Dendritic cell treated with granulocyte-macrophage colony-stimulating factor and Interleukin-4, amounts not matched to agents 40 ng/mL and 50 ng/mL, for 4 days (primary cell): Measurements from ENCODE around the gene KLK6.
"Not testable (repeated sequence)": the region's sequence is repeated elsewhere in the genome, so short reads cannot be mapped to it uniquely, and the experiment has no call there.

Source experiments
- H3K27ac Mint-ChIP-seq: one replicate; pipeline ENCODE4 v1.8.0; 2022; ENCODE audit warnings: mild to moderate bottlenecking, mixed read lengths
- H3K27me3 Mint-ChIP-seq: one replicate; pipeline ENCODE4 v1.8.0; 2022; ENCODE audit warnings: mild to moderate bottlenecking, mixed read lengths
- H3K36me3 Mint-ChIP-seq: one replicate; pipeline ENCODE4 v1.8.0; 2022; ENCODE audit warnings: low read depth, mixed read lengths
- H3K4me1 Mint-ChIP-seq: one replicate; pipeline ENCODE4 v1.8.0; 2022; ENCODE audit warnings: low read depth, mixed read lengths
- H3K4me3 Mint-ChIP-seq: one replicate; pipeline ENCODE4 v1.8.0; 2022; ENCODE audit warnings: mild to moderate bottlenecking, moderate library complexity, mixed read lengths
- H3K9me3 Mint-ChIP-seq: one replicate; pipeline ENCODE4 v1.8.0; 2022; ENCODE audit warnings: mixed read lengths
- intact Hi-C: fragments of 100-400 bp; cut with micrococcal nuclease; formaldehyde crosslinking; loops from one replicate; pipeline ENCODE4 v1.15.0; 2022

KLK6 gene

GRCh38 chr19:51002542-51003311 is 33.3 kb upstream of the KLK6 start:
- H3K4me3 Mint-ChIP-seq = no peak overlapping the region
- H3K27ac Mint-ChIP-seq = no peak overlapping the region

DNA sequence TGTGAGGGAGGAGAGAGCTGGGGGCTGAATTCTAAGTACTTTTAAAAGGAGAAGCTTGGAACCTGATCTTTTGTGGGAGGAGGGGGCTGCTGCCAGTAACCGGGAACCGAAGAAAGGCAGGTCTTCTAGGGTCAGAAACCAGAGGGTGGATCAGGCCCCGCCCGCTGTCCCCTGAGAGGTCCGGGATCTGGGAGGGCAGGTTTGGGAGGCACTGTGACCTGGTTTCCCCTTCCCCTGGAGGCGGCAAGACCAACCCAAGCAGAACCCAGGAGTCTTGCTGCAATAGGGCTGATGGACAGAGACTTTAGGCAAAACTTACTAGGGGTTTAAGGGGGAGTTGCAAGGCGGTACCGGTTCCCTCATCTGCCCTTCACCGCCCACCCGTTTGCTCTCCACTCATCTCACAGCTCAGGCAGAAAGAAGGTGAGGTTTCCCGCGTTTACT is 32.7 kb upstream of the KLK6 start:
- intact Hi-C loops = no loop called here
- no peaks in the 10 kb centered on the region for H3K9me3 Mint-ChIP-seq
- H3K4me1 Mint-ChIP-seq = no peaks in the 10 kb centered on the region
- no peak overlapping the region for H3K4me3 Mint-ChIP-seq
- no peaks in the 10 kb centered on the region for H3K36me3 Mint-ChIP-seq
- peaks cover 44% of the 10 kb centered on the region for H3K27me3 Mint-ChIP-seq
- H3K27ac Mint-ChIP-seq = no peak overlapping the region

More at GRCh38 chr19:51002542-51003311, 33.3 kb upstream of the KLK6 start:
- Mint-ChIP-seq H3K9me3 (no peaks in the 10 kb centered on the region), H3K36me3 (no peaks in the 10 kb centered on the region), H3K4me1 (no peaks in the 10 kb centered on the region), H3K27me3 (peaks cover 46% of the 10 kb centered on the region)
- intact Hi-C loops = no loop called here

- Mint-ChIP-seq H3K4me1 (no peaks in the 10 kb centered on the region), H3K4me3 (no peak within 1 kb of the TSS), H3K9me3 (no peaks in the 10 kb centered on the region), H3K27ac (no peak within 1 kb of the TSS), H3K36me3 (no peaks in the 10 kb centered on the region), H3K27me3 (peaks cover 48% of the 10 kb centered on the region)
- intact Hi-C loops = no loop called here
These were observed 32.1 kb upstream of the KLK6 start, which contains the start of gene KLK8 for GRCh38 chr19:51001515-51001914. KLK8 (minus strand) TSS chr19:51001604; CDS start chr19:51001167, 437 bp downstream.

- intact Hi-C loops = no loop called here
- Mint-ChIP-seq H3K4me3 (no peak overlapping the region), H3K4me1 (no peaks in the 10 kb centered on the region)
These were observed 31.6 kb upstream of the KLK6 start for GRCh38 chr19:51000981-51001380.

DNA sequence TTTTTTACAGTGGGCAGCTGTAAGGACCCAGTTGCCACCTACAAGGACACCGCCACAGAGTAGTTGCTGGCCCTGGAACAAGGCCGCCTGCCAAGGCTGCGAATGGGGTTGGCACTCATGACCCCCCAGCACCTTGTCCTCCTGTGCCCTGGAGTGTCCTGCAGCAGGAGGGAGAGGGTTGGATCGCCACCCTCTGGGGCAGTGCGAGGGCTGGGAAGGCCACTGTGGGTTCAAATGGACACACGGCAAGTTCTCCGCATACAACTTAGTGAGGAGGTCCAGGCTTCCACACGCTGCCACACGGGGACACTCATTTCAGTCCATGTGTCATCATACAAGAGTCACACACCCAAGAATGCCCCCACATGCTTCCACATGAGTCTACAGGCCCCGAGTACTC is 31.0 kb upstream of the KLK6 start:
- Mint-ChIP-seq H3K4me1 (no peaks in the 10 kb centered on the region), H3K27ac (no peak overlapping the region), H3K4me3 (no peak overlapping the region), H3K9me3 (no peaks in the 10 kb centered on the region), H3K36me3 (no peaks in the 10 kb centered on the region), H3K27me3 (peaks cover 42% of the 10 kb centered on the region)
- intact Hi-C loops = no loop called here

More at GRCh38 chr19:51000981-51001380, 31.6 kb upstream of the KLK6 start:
- H3K36me3 Mint-ChIP-seq = no peaks in the 10 kb centered on the region
- no peak overlapping the region for H3K27ac Mint-ChIP-seq
- H3K9me3 Mint-ChIP-seq = no peaks in the 10 kb centered on the region
- H3K27me3 Mint-ChIP-seq = peaks cover 42% of the 10 kb centered on the region

- Mint-ChIP-seq H3K27me3 (peaks cover 41% of the 10 kb centered on the region), H3K27ac (no peak overlapping the region), H3K4me3 (no peak overlapping the region), H3K4me1 (no peaks in the 10 kb centered on the region), H3K36me3 (no peaks in the 10 kb centered on the region), H3K9me3 (no peaks in the 10 kb centered on the region)
- intact Hi-C loops = no loop called here
These were observed 29.3 kb upstream of the KLK6 start for GRCh38 chr19:50998686-50999085.

DNA sequence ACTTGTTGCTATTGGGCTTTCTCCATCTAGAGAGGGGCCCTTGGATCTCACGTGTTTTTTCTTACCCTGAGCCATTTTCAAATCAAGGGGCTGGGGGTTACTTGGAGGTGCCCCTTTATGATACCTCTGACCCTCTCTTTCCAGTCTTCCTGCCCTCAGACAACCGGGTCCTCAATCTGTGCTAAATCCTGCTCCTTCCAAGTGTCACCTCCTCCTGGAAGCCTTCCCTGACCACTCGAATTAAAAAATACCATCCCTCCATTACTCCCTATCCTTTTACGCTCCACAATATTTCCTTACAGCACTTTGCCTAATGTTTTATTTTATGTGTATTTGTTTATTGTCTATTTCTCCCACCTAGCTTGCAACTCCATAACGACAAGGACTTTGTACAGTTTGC is 28.7 kb upstream of the KLK6 start:
- Mint-ChIP-seq H3K9me3 (no peaks in the 10 kb centered on the region), H3K4me3 (no peak overlapping the region), H3K27me3 (peaks cover 36% of the 10 kb centered on the region), H3K36me3 (no peaks in the 10 kb centered on the region), H3K27ac (no peak overlapping the region), H3K4me1 (no peaks in the 10 kb centered on the region)
- intact Hi-C loops = no loop called here

- Mint-ChIP-seq H3K27ac (no peak overlapping the region), H3K4me3 (no peak overlapping the region), H3K9me3 (no peaks in the 10 kb centered on the region), H3K4me1 (no peaks in the 10 kb centered on the region), H3K36me3 (no peaks in the 10 kb centered on the region), H3K27me3 (peaks cover 13% of the 10 kb centered on the region)
- intact Hi-C loops = no loop called here
These were observed 24.7 kb upstream of the KLK6 start for GRCh38 chr19:50994129-50994528.

- H3K27me3 Mint-ChIP-seq = peaks cover 14% of the 10 kb centered on the region
- H3K27ac Mint-ChIP-seq = no peak overlapping the region
- no peaks in the 10 kb centered on the region for H3K4me1 Mint-ChIP-seq
- no peak overlapping the region for H3K4me3 Mint-ChIP-seq
- intact Hi-C loops = no loop called here
- H3K9me3 Mint-ChIP-seq = no peaks in the 10 kb centered on the region
- H3K36me3 Mint-ChIP-seq = no peaks in the 10 kb centered on the region
These were observed 23.3 kb upstream of the KLK6 start for GRCh38 chr19:50992666-50993035.

GRCh38 chr19:50984416-50984815 is 15.0 kb upstream of the KLK6 start:
- H3K36me3 Mint-ChIP-seq, H3K9me3 Mint-ChIP-seq, H3K27ac Mint-ChIP-seq, H3K4me1 Mint-ChIP-seq, H3K4me3 Mint-ChIP-seq, intact Hi-C loops: not testable (repeated sequence)
- peaks cover 43% of the 10 kb centered on the region for H3K27me3 Mint-ChIP-seq

DNA sequence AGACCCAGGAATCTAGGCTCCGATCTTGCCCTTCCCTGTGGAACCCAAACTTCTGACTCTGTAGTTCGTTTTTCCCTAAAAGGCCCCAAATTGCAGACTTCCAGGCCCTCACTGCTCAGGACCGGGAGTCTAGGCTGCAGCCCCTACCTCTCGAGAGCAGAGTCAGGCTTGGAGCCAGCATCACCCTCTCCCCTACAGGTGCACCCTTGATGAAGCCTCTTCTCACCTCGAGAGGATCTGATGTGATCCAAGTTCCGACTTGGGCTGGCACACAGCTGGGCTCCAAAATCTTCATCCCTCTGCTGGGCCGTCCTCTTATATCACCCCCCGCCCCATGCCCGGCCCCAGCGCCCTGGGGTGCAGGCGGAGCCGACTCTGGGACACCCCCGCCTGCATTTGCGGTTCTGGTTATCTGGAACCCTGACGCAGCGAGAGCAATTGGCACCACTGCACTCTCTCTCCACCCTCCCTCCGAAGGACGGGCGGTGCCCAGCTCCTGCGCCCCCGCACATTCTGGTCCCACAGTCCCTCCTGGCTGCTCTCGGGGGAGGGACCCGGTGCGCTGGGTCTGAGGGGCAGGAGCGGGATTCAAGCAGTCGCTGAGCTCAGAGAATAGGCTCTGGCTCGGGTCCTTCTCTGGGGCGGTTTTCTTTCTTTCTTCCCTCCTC is 14.4 kb upstream of the KLK6 start, which contains the start of gene KLK7:
TSS of gene KLK7 (minus strand) at position 293 of the 668 bp plus-strand sequence. CDS start 1,518 bp downstream, outside the sequence.
- Mint-ChIP-seq H3K27me3 (peaks cover 45% of the 10 kb centered on the region), H3K9me3 (no peaks in the 10 kb centered on the region), H3K4me3 (no peak within 1 kb of the TSS), H3K36me3 (no peaks in the 10 kb centered on the region), H3K4me1 (no peaks in the 10 kb centered on the region), H3K27ac (no peak within 1 kb of the TSS)
- intact Hi-C loops = no loop called here

DNA sequence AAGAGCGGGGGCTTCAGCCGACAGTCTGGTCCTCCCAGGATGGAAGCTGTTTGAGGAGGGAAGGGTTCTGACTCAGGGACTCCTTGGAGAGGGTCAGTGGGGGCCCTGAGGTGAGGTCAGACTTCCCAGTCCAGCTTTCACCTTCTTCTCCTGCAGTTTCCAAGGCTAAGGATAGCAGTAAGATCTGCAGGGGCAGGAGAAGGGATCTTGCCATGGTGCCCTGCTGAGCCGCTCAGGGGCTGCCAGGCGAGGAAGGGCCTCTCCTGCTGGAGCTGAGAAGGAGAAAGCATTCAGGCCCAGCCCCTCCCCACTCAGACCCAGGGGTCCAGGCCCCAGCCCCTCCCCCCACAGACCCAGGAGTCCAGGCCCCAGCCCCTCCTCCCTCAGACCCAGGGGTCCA is 12.8 kb upstream of the KLK6 start:
- intact Hi-C loops = no loop called here
- H3K9me3 Mint-ChIP-seq = no peaks in the 10 kb centered on the region
- no peak overlapping the region for H3K27ac Mint-ChIP-seq
- H3K4me1 Mint-ChIP-seq = no peaks in the 10 kb centered on the region
- no peaks in the 10 kb centered on the region for H3K36me3 Mint-ChIP-seq
- H3K27me3 Mint-ChIP-seq = peaks cover 46% of the 10 kb centered on the region
- no peak overlapping the region for H3K4me3 Mint-ChIP-seq

DNA sequence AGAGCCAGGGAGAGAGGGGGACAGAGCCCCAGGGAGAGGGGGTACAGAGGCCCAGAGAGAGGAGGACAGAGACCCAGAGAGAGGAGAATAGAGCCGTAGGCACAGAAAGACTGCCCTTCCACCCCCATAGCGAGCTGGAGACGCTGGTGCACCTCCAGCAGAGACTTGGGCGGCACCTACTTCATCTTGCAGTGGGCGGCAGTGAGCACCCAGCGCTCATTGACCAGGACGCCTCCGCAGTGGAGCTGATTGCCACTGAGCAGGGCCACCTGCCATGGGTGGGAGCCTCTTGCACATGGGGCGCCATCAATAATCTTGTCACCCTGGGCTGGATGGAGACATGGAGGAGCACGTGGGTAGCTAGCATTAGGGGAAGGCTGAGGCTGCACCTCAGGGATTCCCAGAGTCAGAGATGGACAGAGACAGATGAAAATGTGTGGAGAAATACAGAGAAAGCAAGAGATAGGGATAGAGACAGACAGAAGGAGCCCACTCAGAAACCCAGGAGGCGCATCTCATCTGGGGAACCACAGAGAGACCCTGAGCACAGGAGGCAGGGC is 12.3 kb upstream of the KLK6 start:
- H3K27ac Mint-ChIP-seq = no peak overlapping the region
- H3K27me3 Mint-ChIP-seq = peaks cover 46% of the 10 kb centered on the region

DNA sequence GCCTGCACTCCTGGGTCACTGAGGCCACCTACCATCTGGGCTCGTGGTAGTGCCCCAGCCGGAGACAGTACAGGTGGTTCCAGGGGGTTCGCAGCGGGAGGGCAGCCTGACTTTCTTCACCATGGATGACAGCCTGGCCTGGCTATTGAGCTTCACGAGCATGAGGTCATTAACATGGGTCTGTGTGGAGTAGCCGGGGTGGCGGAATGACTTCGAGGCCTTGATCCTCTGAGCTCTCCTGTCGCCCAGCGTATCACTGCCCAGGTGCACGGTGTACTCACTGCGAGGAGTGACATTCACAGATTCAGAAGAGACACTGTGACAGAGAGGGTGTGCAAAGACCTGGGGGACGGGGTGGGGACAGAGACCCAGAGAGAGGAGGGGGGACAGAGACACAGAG is 10.8 kb upstream of the KLK6 start:
- Mint-ChIP-seq H3K36me3 (no peaks in the 10 kb centered on the region), H3K4me1 (no peaks in the 10 kb centered on the region), H3K4me3 (no peak overlapping the region), H3K27ac (no peak overlapping the region), H3K9me3 (no peaks in the 10 kb centered on the region), H3K27me3 (peaks cover 47% of the 10 kb centered on the region)
- intact Hi-C loops = no loop called here

More for the DNA sequence above, 12.3 kb upstream of the KLK6 start:
- intact Hi-C loops = no loop called here
- H3K4me1 Mint-ChIP-seq = no peaks in the 10 kb centered on the region
- no peaks in the 10 kb centered on the region for H3K36me3 Mint-ChIP-seq
- H3K4me3 Mint-ChIP-seq = no peak overlapping the region
- no peaks in the 10 kb centered on the region for H3K9me3 Mint-ChIP-seq
